ENCODE measurements around the gene RTL5.
A peak's percentile ranks its signal among the peaks of the same experiment; 100 is the strongest.

RTL5 gene

GRCh38 chrX:72129661-72130060 is 2.1 kb downstream of the RTL5 start:
- DNase-seq, result no peak

DNA sequence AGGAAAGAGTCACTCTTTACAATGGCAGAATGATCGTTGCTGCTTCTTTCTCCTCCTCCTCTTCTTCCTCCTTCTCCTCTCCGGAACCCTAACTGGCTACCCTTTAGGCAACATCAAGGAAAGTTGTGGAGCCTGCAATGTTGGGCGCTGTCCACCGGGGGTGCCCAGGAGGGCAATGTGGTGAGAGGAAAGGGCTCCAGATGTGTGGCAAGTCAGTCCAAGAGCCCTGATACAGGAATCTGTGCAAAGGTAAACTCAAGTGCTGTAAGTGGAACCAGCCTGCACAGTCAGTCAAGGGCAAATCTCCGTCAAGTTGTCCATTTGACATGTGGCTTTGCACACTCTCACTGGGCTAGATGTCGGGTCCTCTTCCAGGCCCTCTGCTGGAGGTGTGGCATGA is 2.8 kb downstream of the RTL5 start:
- DNase-seq, result no peak

DNA sequence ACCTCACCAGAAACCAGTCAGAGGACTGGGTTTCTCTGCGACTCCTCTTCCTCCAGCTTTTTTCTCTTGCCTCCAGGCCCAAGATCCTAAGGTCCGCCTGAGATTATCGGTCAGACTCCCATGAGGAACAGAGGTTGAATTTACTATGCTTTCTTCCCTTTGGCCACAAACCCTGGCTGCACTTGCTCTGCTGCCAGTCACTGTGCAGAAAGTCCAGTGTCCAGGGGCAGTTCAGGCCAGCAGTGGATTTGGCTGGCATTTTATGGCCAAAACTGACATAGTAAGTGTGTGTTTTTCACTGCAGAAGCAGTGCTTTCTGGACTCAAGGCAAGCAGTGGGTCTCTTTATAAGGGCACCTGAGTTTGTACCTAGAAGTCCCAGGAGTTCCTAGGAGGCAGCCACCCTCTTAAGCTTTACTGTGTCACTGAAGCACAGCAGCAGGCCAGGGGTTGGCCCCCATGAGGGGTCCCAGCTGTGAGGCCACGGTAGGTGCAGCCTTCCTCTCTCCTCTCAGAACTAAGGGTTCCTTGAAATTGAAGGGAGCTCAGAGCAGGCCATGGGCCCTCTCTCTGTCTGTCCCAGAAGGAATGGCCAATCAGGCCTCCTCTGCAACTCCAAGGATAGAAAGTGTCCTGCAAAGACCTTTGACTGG is 3.4 kb downstream of the RTL5 start:
- no peak for DNase-seq

DNA sequence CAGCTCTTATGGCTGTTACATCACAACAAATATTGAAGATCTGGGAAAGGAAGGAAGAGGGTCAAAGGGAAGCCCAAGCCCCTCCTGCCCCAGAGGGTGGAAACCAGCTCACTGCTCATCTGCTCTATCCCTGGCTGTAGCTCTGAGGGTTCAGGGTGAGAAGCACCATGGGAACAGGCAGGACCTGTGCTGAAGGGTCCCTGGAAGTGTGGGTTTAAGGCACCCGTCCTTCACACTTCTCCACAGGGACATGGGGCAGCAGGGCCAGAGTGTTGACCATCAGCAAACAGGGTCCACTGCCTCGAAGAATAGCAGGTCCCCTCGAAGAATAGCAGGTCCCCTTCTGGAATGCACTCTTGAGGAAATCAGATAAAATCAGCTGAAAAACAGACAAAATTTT is 4.4 kb downstream of the RTL5 start:
- no peak for DNase-seq

- DNase-seq, result peak; percentile 76 to 78
These were observed 5.1 kb downstream of the RTL5 start for GRCh38 chrX:72126539-72127140.

DNA sequence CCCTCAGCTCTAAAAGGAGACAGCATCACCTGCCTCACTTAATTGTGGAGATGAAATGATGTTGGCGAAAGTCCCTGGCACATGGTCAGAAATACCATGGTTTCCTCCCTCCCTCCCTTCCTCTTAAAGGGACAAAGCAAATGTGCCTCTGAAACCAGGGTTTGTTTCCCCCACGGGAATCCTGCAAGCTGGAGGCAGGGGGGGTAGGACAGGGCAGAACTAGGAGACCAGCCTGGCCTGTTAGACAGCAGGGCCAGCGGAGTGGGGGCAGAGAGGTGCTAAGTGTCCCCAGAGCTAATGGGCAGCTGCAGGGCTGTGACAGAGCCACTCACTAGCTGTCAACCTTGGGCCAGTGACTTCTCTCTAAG is 5.7 kb downstream of the RTL5 start:
- DNase-seq, result no peak

- DNase-seq, result no peak
These were observed 6.2 kb downstream of the RTL5 start for GRCh38 chrX:72125331-72126047.

DNA sequence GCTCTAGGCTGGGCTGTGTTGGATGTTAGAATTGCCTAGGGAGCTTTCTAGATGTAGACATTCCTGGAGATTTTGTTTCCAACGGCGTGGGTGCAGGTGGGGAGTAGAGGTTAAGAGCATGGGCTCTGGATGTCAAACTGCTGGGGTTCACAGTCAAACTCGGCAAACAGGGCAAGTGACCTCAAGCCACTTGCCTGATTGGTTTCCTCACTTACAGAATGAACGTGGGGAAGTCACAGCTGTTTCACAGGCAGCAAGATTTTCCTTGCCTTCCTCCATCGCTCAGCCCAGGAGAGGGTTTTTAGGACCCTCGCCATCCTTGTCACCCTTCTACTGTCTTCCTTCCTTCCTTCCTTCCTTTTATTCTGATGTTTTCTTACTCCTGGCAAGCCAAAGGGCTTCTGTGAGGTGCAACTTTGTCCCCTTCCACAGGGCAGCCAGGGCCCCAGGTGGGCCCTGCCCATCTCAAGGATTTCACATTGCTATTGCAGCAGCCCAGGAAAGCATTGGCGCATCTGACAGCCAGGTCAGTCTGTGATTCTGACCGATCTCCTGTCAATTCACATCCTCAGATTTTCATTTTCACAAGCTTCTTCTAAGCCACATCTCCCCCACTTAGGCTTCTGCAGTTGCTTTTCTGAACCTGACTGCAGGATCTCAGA is 7.0 kb downstream of the RTL5 start:
- DNase-seq, result no peak

DNA sequence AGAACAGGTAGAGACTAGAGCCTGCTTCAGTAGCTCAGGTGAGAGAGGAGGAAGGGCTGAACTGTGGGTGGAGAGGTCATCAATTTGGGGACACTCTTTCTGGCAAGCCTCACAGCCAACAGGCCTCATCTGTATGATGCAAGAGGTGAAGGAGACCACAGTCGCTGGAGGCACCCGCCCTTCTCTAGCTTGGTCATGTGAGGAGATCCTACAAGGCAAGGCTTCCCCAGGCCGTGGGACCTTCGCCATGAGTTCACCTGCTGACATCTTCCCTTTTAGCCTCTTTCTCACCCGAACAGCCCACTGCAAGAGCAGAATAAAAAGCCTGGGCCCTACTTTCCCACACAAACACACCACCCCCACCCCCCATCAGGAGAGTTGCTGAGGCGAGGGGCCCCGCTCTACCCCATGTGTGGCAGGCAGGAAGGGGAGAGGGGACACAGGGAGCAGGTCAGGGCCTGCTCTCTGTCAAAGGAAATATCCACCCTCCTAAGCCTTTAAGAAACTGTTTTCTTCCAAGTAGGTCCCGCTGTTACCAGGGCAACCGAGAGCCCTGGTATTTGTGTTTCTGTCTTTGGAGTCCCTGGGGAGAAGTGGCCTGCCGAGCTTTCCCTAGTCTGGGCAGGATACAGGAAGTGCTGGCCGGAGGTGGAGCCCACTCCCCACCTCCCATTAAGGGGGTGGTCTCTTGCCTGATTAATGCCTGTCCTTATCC is 8.1 kb downstream of the RTL5 start:
- peak; percentile 47 to 55 for DNase-seq

GRCh38 chrX:72122621-72123337 is 8.9 kb downstream of the RTL5 start:
- no peak for DNase-seq

- peak; percentile 53 to 68 for DNase-seq
These were observed 10.3 kb downstream of the RTL5 start for GRCh38 chrX:72121383-72121782.

DNA sequence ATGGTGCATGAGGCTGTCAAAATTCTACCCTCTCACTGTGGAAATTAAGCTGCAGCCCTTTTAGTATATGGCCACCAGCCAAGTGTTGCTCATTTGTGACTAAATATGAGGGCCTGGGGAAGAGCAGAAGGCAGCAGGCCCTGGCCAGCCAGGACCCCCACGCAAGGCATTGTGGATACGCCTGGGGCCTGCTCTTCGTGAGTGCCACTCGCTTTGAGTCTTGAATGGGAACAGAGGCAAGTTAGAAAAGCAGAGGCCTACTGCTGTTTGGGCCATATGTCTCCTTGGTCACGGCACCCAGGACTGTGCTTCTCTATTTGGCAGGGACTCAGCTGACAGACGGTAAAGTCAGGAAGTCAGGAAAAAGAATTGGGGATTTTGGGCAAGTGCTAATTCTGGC is 10.9 kb downstream of the RTL5 start:
- peak in 1 of 2 donors; percentile 38 for DNase-seq

GRCh38 chrX:72117636-72118210 is 14.0 kb downstream of the RTL5 start:
- DNase-seq, result no peak

GRCh38 chrX:72115380-72115779 is 16.3 kb downstream of the RTL5 start:
- no peak for DNase-seq

DNA sequence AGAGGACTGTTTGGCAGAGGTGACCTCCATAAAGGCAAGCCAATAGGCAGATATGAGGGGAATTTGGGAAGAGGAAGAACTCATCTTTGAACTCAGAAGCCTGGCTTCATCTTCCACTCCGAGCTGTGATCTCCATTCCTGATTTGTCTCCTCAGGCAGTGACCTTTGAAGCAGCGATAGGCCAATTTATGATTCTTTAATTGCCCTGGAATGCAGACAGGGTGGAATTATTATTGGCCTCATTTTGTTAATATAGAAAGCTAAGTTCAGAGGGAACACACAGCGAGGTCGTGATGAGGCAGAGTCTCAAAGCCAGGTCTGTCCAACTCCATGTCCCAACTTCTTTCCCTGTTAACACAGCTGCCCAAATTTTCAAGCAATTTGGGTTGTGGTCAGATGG is 16.9 kb downstream of the RTL5 start:
- no peak for DNase-seq

- no peak for DNase-seq
These were observed 17.4 kb downstream of the RTL5 start for GRCh38 chrX:72114306-72114705.

DNA sequence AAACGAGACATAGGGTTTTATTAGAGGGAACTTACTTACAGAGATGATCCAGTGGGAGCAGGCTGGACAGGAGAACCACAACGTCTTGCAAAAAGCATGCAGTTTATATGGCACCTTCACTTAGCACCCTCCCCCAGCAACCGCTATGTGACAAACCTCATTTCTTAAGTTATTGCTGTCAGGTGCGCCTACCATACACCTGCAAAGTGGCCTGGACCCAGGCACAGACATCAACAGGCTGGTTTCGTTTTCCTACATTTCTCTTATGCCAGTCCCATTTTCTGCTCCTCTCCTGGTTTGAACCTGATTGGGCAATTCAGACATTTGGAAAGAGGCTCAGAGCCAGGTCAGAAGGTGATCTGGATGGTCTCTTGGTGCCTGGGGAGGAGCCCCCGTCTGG is 18.3 kb downstream of the RTL5 start:
- DNase-seq, result no peak

DNA sequence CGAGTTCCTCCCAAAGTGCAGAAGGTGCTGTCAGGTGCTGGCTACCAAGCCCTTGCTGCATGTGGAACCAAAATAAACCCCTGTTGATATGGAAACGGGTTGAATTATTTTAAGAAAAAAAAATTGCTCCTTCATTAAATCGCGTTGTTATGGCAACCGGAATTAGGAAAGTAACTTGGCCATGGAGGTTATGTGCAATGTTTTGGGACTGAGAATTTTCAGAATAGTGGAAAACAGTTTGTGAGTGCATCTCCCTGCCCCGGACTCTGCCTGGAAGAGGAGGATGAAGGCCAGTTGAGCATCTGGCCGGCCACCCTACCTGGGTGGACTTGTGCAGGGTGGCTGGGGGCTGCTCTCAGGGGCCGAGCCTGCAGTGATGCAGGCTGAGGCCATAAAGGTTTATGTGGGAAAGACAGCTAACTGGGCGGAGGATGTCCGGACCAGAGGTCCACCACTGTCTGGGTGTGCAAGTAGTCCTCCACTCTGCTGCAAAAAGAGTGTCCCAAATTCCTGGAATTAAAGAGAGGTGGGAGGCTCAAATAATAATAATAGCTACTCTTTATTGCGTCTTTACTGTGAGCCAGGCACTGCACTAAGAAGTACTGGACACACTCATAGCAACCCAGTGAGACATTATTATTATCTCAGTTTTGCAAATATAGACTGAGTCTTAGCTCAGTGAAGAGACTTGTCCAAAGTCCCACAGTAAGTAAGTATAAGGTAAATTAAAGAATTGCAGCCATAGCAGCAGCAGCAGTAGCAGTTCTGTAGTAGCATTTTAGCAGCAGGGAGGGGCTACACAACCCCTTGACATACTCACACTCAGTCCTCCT is 20.6 kb downstream of the RTL5 start:
- no peak for DNase-seq

- peak in 1 of 2 donors; percentile 39 for DNase-seq
These were observed 21.5 kb downstream of the RTL5 start for GRCh38 chrX:72110051-72110875.

DNA sequence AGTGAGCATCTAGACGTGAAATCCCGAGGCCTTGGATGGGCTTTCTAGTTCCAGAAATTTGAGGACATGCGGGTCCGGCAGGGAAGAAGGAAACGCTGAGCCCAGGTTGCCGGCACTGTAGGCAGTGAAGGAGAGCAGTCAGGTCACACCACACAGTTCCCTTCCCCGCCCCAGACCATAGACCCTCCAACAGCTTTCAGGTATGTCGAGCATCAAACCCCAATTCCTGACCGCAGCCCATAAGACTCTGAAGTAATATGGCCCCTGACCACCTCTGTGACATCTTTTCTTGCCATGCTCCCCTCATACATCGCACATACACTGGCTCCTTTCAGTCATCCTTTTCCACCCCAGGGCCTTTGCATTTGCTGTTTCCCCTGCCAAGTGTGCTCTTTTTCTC is 23.0 kb downstream of the RTL5 start:
- DNase-seq, result no peak

All from inflammatory macrophage (primary cell).